ENCODE results near the gene FASTK.

DNA sequence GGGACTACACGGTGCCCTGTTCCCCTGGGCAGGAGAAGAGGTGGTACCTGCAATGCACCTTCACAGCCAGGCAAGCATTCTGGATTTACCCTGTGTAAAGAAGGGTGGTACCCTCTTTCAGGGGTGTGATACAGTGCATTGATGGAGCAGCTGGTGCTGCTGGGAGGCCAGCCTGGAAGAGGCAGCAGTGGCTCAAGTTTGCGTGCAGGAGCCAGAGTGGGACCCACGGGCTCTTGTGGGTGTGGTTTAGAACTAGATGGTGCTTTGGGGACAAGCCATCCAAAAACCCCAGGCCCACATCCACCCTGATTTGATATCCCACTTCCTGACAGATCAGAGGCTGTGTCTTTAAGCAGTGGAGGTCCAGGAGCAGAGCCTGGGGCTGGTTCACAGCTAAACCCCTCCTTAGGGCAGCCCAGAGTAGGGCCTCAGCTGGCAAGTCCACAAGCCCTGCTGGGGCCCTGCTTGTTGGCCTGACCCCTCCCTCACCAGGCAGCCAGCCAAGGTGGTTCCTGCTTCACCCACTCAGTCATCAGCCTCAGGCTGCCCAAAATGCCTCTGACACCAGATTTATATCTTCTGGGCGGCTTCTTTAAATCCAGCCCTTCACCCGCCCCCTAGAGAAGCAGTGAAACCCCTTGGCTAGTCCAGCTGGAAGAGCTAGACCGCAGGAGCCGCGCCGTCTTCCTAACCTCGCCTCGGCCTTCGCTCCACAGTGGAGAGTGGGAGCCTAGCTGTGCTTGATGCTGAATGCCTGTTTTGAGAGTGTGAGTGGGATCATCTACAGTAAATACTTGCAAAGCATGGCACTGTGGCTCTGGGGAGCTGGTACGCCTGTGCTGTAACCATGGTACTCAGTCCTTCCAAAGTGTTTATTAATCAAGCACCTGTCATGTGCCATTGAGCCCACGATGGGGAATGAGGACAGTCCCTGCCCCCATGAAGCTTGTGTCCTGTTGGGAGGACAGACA, 33.7 kb downstream of the FASTK start:
- TF ChIP-seq GATA2 (IDR thresholded peaks at IDR 0.05; ENCODE audit: low read depth, low read length) = peak; percentile 61
- TF ChIP-seq GATA3 (IDR thresholded peaks at IDR 0.05; ENCODE audit: low read depth, low read length) = no peak

Measured in SH-SY5Y (cell line).